A549 treated with Hydrocortisone at 1 μM for 4 hours (cell line): Measurements from ENCODE around the gene TAAR5. TPM values are rescaled to one million over a fixed set of nuclear protein-coding genes. Genes with fewer than 3 reads are reported as not detected.

Source experiments
- total RNA-seq: library from RNA; stranded (reverse); fragments of 200-300 nt; extraction: Qiagen RNA extraction; gene quantifications from 5 replicates; pipeline ENCODE4 v1.2.3, GENCODE V29; 2022

The TAAR5 gene
- total RNA-seq, result not detected in 5 replicates

GRCh38 chr6:132589454-132589853 lies at the start of gene TAAR5:
TAAR5 (minus strand) TSS chr6:132589741; CDS start chr6:132589686, 55 bp downstream.

GRCh38 chr6:132624175-132624574 lies 34.6 kb upstream of the TAAR5 start, which contains the start of gene TAAR2:
TAAR2 (minus strand) TSS chr6:132624275; CDS start chr6:132624275, 0 bp downstream.

GRCh38 chr6:132570221-132570777 lies 19.2 kb downstream of the TAAR5 start, which contains the start of gene TAAR6:
TAAR6 (plus strand) TSS chr6:132570322; CDS start chr6:132570322, 0 bp downstream.

GRCh38 chr6:132552372-132552771 lies 37.2 kb downstream of the TAAR5 start, which contains the start of gene TAAR8:
TAAR8 (plus strand) TSS chr6:132552672; CDS start chr6:132552693, 21 bp downstream.

Other genes with a start within 250 kb of the TAAR5 start
- gene MOXD1, start 188.3 kb downstream of the TAAR5 start, total RNA-seq, result 1.3 to 2.7 TPM (median 1.5 TPM) in 5 replicates
- 17.8 to 26.8 TPM (median 22.9 TPM) in 5 replicates for gene STX7, start 76.6 kb downstream of the TAAR5 start, total RNA-seq
- gene TAAR9, start 51.5 kb downstream of the TAAR5 start, total RNA-seq, result not detected in 5 replicates
- gene TAAR8, start 37.1 kb downstream of the TAAR5 start, total RNA-seq, result not detected in 5 replicates
- gene TAAR6, start 19.4 kb downstream of the TAAR5 start, total RNA-seq, result not detected in 5 replicates
- gene TAAR2, start 34.5 kb upstream of the TAAR5 start, total RNA-seq, result not detected in 5 replicates
- gene TAAR1, start 69.4 kb upstream of the TAAR5 start, total RNA-seq, result not detected in 5 replicates
- 0.03 to 0.15 TPM (median 0.06 TPM) in 5 replicates for gene VNN1, start 124.3 kb upstream of the TAAR5 start, total RNA-seq
- gene VNN2, start 168.2 kb upstream of the TAAR5 start, total RNA-seq, result not detected in 5 replicates
- gene SLC18B1, start 208.9 kb upstream of the TAAR5 start, total RNA-seq, result 4.1 to 5.8 TPM (median 4.6 TPM) in 5 replicates
- gene RPS12, start 224.8 kb upstream of the TAAR5 start, total RNA-seq, result 1,647 to 2,092 TPM (median 1,919 TPM) in 5 replicates